ENCODE results near the gene LRG1.

- TF ChIP-seq CTCF (IDR thresholded peaks at IDR 0.05; ENCODE audit: low read depth, low read length): no peak
- no peak for TF ChIP-seq EZH2phosphoT487 (IDR thresholded peaks at IDR 0.05; ENCODE audit: low read depth)
Observed at GRCh38 chr19:4582980-4583842, 43.4 kb upstream of the LRG1 start.

Measured in OCI-LY3 (cell line).